Naive thymus-derived CD8-positive, alpha-beta T cell (primary cell): ENCODE data around the gene DOCK3. TPM values are rescaled to one million over a fixed set of nuclear protein-coding genes. Genes with fewer than 3 reads are reported as not detected.
"Not testable (repeated sequence)": the region's sequence is repeated elsewhere in the genome, so short reads cannot be mapped to it uniquely, and the experiment has no call there.

Source experiments
- ATAC-seq, 2 donors: fragments of 150-1000 bp; cut with Tn5 transposase in 1 of 2; sonication (Bioruptor Pico), chemical (Tn5 transposase) in 1 of 2; 1 replicate in 1 of 2; 2 replicates in 1 of 2; pipeline ENCODE4 v1.10.0; 2021; ENCODE audit warnings: mild to moderate bottlenecking in 2 of 2, moderate library complexity in 2 of 2
- POLR2A ChIA-PET: fragments of 350-600 bp; sonication (Branson Sonifier 250); formaldehyde crosslinking; loops from one replicate; lab custom pipeline; 2021; ENCODE audit warnings: antibody characterized with exemption; lab: Charles Lee
- DNase-seq, 10 donors: peaks; one replicate each; pipeline versions ENCODE4 v3.0.0 to v3.0.0-alpha.2; 2020 to 2022
- H3K27ac Mint-ChIP-seq, 10 donors: one replicate each; pipeline ENCODE4 v1.8.0; 2020 to 2022; ENCODE audit warnings: mild to moderate bottlenecking in 10 of 10, mixed read lengths in 10 of 10, moderate library complexity in 4 of 10, inconsistent platforms in 1 of 10
- H3K27me3 Mint-ChIP-seq, 5 donors: one replicate each; pipeline ENCODE4 v1.8.0; 2021 to 2022; ENCODE audit warnings: mixed read lengths in 5 of 5
- H3K36me3 Mint-ChIP-seq, 3 donors: one replicate each; pipeline ENCODE4 v1.8.0; 2020 to 2022; ENCODE audit warnings: mixed read lengths in 3 of 3, mild to moderate bottlenecking in 2 of 3, inconsistent platforms in 1 of 3
- H3K4me1 Mint-ChIP-seq, 4 donors: one replicate each; pipeline ENCODE4 v1.8.0; 2021 to 2022; ENCODE audit warnings: mixed read lengths in 4 of 4
- H3K4me3 Mint-ChIP-seq, 10 donors: one replicate each; pipeline ENCODE4 v1.8.0; 2020 to 2022; ENCODE audit warnings: mild to moderate bottlenecking in 10 of 10, mixed read lengths in 10 of 10, moderate library complexity in 6 of 10, inconsistent platforms in 1 of 10
- H3K9me3 Mint-ChIP-seq, 9 donors: one replicate each; pipeline ENCODE4 v1.8.0; 2020 to 2022; ENCODE audit warnings: mixed read lengths in 9 of 9, mild to moderate bottlenecking in 3 of 9, inconsistent platforms in 1 of 9, moderate library complexity in 1 of 9
- polyA plus RNA-seq, 3 donors: library from polyadenylated mRNA; unstranded; fragments of 300-500 nt; fragmentation: Illumina TruSeq; gene quantifications; one replicate each; pipeline ENCODE4 v1.2.3, GENCODE V29; 2021
- total RNA-seq, 8 experiments: library from RNA in 2 of 8; stranded (reverse) in 2 of 8; gene quantifications; one replicate each; pipeline ENCODE4 v1.2.3 and lab custom pipeline; 2021 to 2026

DOCK3 gene
- total and polyA plus RNA-seq, 5 experiments from 2014 or later: 0.14 to 1.9 (median 0.63) TPM

- Mint-ChIP-seq H3K27ac (no peak overlapping the region), H3K27me3 (no peaks in the 10 kb centered on the region), H3K36me3 (peaks cover 13 to 52% (median 32%) of the 10 kb centered on the region in 3 donors), H3K9me3 (peaks cover 6 to 54% (median 28%) of the 10 kb centered on the region in 9 donors), H3K4me1 (no peaks in the 10 kb centered on the region), H3K4me3 (no peak overlapping the region)
- ATAC-seq: no peak
- no peak for DNase-seq
- POLR2A ChIA-PET: no interaction called here
These were observed 499.0 kb downstream of the DOCK3 start for GRCh38 chr3:51173518-51174271.

GRCh38 chr3:51176923-51177322 lies 502.2 kb downstream of the DOCK3 start:
- Mint-ChIP-seq H3K27me3 (peaks cover 0 to 2% (median 0%) of the 10 kb centered on the region in 5 donors), H3K36me3 (peaks cover 9 to 38% (median 22%) of the 10 kb centered on the region in 3 donors), H3K4me1 (no peaks in the 10 kb centered on the region), H3K9me3 (peaks cover 0 to 29% (median 23%) of the 10 kb centered on the region in 9 donors), H3K27ac (no peak overlapping the region), H3K4me3 (no peak overlapping the region)
- POLR2A ChIA-PET: no interaction called here
- DNase-seq (no peak), ATAC-seq (no peak)

- ATAC-seq, H3K27ac Mint-ChIP-seq, DNase-seq, POLR2A ChIA-PET, H3K27me3 Mint-ChIP-seq, H3K4me3 Mint-ChIP-seq: not testable (repeated sequence)
- Mint-ChIP-seq H3K9me3 (peaks cover 0 to 18% (median 11%) of the 10 kb centered on the region in 9 donors), H3K4me1 (peaks cover 3 to 11% (median 10%) of the 10 kb centered on the region in 4 donors), H3K36me3 (peaks cover 2 to 19% (median 10%) of the 10 kb centered on the region in 3 donors)
These were observed 511.7 kb downstream of the DOCK3 start for GRCh38 chr3:51186446-51186845.

GRCh38 chr3:51190199-51190598 lies 515.5 kb downstream of the DOCK3 start:
- Mint-ChIP-seq H3K27ac (peak overlapping the region in 1 of 10 donors; percentile 37), H3K36me3 (peaks cover 2 to 16% (median 10%) of the 10 kb centered on the region in 3 donors), H3K4me3 (no peak overlapping the region), H3K4me1 (peaks cover 10 to 38% (median 22%) of the 10 kb centered on the region in 4 donors), H3K27me3 (no peaks in the 10 kb centered on the region), H3K9me3 (peaks cover 0 to 18% (median 9%) of the 10 kb centered on the region in 9 donors)
- ATAC-seq (no peak), DNase-seq (no peak)
- POLR2A ChIA-PET: interaction anchor here (1.0 kb wide), 1 partner anchor 54 kb away, joined by 3 read pairs; no protein-coding TSS in a partner anchor

GRCh38 chr3:51190827-51191226 lies 516.1 kb downstream of the DOCK3 start:
- Mint-ChIP-seq H3K27me3 (no peaks in the 10 kb centered on the region), H3K4me1 (peaks cover 10 to 38% (median 22%) of the 10 kb centered on the region in 4 donors), H3K9me3 (peaks cover 0 to 16% (median 6%) of the 10 kb centered on the region in 9 donors), H3K27ac (peak overlapping the region in 3 of 10 donors; percentile 45 to 69 (median 58)), H3K36me3 (peaks cover 2 to 15% (median 6%) of the 10 kb centered on the region in 3 donors), H3K4me3 (no peak overlapping the region)
- DNase-seq (no peak), ATAC-seq (no peak)
- POLR2A ChIA-PET: interaction anchor here (1.0 kb wide), 1 partner anchor 54 kb away, joined by 3 read pairs; no protein-coding TSS in a partner anchor

GRCh38 chr3:51191768-51192167 lies 517.0 kb downstream of the DOCK3 start:
- DNase-seq (no peak), ATAC-seq (no peak)
- peaks cover 0 to 15% (median 0%) of the 10 kb centered on the region in 3 donors for H3K36me3 Mint-ChIP-seq
- POLR2A ChIA-PET: no interaction called here
- peak overlapping the region in 5 of 10 donors; percentile 15 to 69 (median 59) for H3K27ac Mint-ChIP-seq
- no peaks in the 10 kb centered on the region for H3K27me3 Mint-ChIP-seq
- H3K4me1 Mint-ChIP-seq: peaks cover 10 to 38% (median 22%) of the 10 kb centered on the region in 4 donors
- peaks cover 0 to 15% (median 3%) of the 10 kb centered on the region in 9 donors for H3K9me3 Mint-ChIP-seq
- H3K4me3 Mint-ChIP-seq: peak overlapping the region in 2 of 10 donors; percentile 15 to 24

GRCh38 chr3:51198477-51198876 lies 523.8 kb downstream of the DOCK3 start:
- Mint-ChIP-seq H3K9me3 (peaks cover 0 to 16% (median 6%) of the 10 kb centered on the region in 9 donors), H3K4me3 (peak overlapping the region in 4 of 10 donors; percentile 7 to 40 (median 13)), H3K27ac (peak overlapping the region in 2 of 10 donors; percentile 25 to 80), H3K4me1 (peaks cover 9 to 28% (median 10%) of the 10 kb centered on the region in 4 donors), H3K27me3 (no peaks in the 10 kb centered on the region), H3K36me3 (peaks cover 0 to 5% (median 2%) of the 10 kb centered on the region in 3 donors)
- ATAC-seq (no peak), DNase-seq (no peak)
- POLR2A ChIA-PET: interaction anchor here (0.6 kb wide), 1 partner anchor 570 kb away, joined by 3 read pairs; no protein-coding TSS in a partner anchor

- POLR2A ChIA-PET: interaction anchor here (0.6 kb wide), 1 partner anchor 127 kb away, joined by 6 read pairs; no protein-coding TSS in a partner anchor
- H3K27me3 Mint-ChIP-seq, H3K27ac Mint-ChIP-seq, ATAC-seq, H3K36me3 Mint-ChIP-seq: not testable (repeated sequence)
- peak overlapping the region in 1 of 10 donors; percentile 28 for H3K4me3 Mint-ChIP-seq
- H3K4me1 Mint-ChIP-seq: peaks cover 6 to 25% (median 9%) of the 10 kb centered on the region in 4 donors
- peaks cover 0 to 16% (median 6%) of the 10 kb centered on the region in 9 donors for H3K9me3 Mint-ChIP-seq
- DNase-seq: peak in 4 of 10 donors; percentile 2 to 46 (median 14)
These were observed 524.6 kb downstream of the DOCK3 start for GRCh38 chr3:51199296-51199695.

GRCh38 chr3:51216291-51216690 lies 541.6 kb downstream of the DOCK3 start:
- Mint-ChIP-seq H3K9me3 (no peaks in the 10 kb centered on the region), H3K4me3 (no peak overlapping the region), H3K36me3 (peaks cover 0 to 27% (median 11%) of the 10 kb centered on the region in 3 donors), H3K4me1 (peaks cover 0 to 2% (median 0%) of the 10 kb centered on the region in 4 donors), H3K27me3 (peaks cover 0 to 1% (median 0%) of the 10 kb centered on the region in 5 donors), H3K27ac (peak overlapping the region in 1 of 10 donors; percentile 34)
- POLR2A ChIA-PET: no interaction called here
- ATAC-seq: no peak
- no peak for DNase-seq

- DNase-seq (no peak), ATAC-seq (no peak)
- no peak overlapping the region for H3K4me3 Mint-ChIP-seq
- H3K27ac Mint-ChIP-seq: no peak overlapping the region
- H3K9me3 Mint-ChIP-seq: no peaks in the 10 kb centered on the region
- POLR2A ChIA-PET: no interaction called here
- no peaks in the 10 kb centered on the region for H3K27me3 Mint-ChIP-seq
- peaks cover 0 to 6% (median 1%) of the 10 kb centered on the region in 4 donors for H3K4me1 Mint-ChIP-seq
- H3K36me3 Mint-ChIP-seq: peaks cover 0 to 5% (median 0%) of the 10 kb centered on the region in 3 donors
These were observed 547.2 kb downstream of the DOCK3 start for GRCh38 chr3:51221959-51222358.

- H3K27me3 Mint-ChIP-seq: no peaks in the 10 kb centered on the region
- no peaks in the 10 kb centered on the region for H3K9me3 Mint-ChIP-seq
- ATAC-seq (no peak), DNase-seq (no peak)
- peaks cover 0 to 6% (median 0%) of the 10 kb centered on the region in 4 donors for H3K4me1 Mint-ChIP-seq
- H3K27ac Mint-ChIP-seq: peak overlapping the region in 1 of 10 donors; percentile 42
- POLR2A ChIA-PET: no interaction called here
- no peak overlapping the region for H3K4me3 Mint-ChIP-seq
- H3K36me3 Mint-ChIP-seq: peaks cover 0 to 9% (median under 1%) of the 10 kb centered on the region in 3 donors
These were observed 549.6 kb downstream of the DOCK3 start for GRCh38 chr3:51224283-51224682.

- H3K4me3 Mint-ChIP-seq: no peak overlapping the region
- POLR2A ChIA-PET: no interaction called here
- ATAC-seq (no peak), DNase-seq (no peak)
- H3K9me3 Mint-ChIP-seq: no peaks in the 10 kb centered on the region
- H3K27ac Mint-ChIP-seq: no peak overlapping the region
- peaks cover 0 to 6% (median 0%) of the 10 kb centered on the region in 4 donors for H3K4me1 Mint-ChIP-seq
- H3K27me3 Mint-ChIP-seq: no peaks in the 10 kb centered on the region
- H3K36me3 Mint-ChIP-seq: peaks cover 0 to 7% (median 2%) of the 10 kb centered on the region in 3 donors
These were observed 550.1 kb downstream of the DOCK3 start for GRCh38 chr3:51224843-51225242.

GRCh38 chr3:51242939-51243338 lies 568.2 kb downstream of the DOCK3 start:
- no peak for ATAC-seq
- H3K27me3 Mint-ChIP-seq: no peaks in the 10 kb centered on the region
- no peak for DNase-seq
- H3K27ac Mint-ChIP-seq: no peak overlapping the region
- H3K4me1 Mint-ChIP-seq: peaks cover 0 to 8% (median 6%) of the 10 kb centered on the region in 4 donors
- H3K4me3 Mint-ChIP-seq: no peak overlapping the region
- H3K36me3 Mint-ChIP-seq: peaks cover 5 to 24% (median 14%) of the 10 kb centered on the region in 3 donors
- H3K9me3 Mint-ChIP-seq: peaks cover 0 to 8% (median 0%) of the 10 kb centered on the region in 9 donors
- POLR2A ChIA-PET: no interaction called here
